Activated CD8-positive, alpha-beta memory T cell treated with anti-CD3 and anti-CD28 coated beads, Interleukin-2, amount 50 U/mL, for 4 hours (primary cell): ENCODE results near the gene ATP1A1.

Experiments used
- DNase-seq: peaks from one replicate; pipeline ENCODE4 v3.0.0-alpha.2; 2020

ATP1A1 gene

DNA sequence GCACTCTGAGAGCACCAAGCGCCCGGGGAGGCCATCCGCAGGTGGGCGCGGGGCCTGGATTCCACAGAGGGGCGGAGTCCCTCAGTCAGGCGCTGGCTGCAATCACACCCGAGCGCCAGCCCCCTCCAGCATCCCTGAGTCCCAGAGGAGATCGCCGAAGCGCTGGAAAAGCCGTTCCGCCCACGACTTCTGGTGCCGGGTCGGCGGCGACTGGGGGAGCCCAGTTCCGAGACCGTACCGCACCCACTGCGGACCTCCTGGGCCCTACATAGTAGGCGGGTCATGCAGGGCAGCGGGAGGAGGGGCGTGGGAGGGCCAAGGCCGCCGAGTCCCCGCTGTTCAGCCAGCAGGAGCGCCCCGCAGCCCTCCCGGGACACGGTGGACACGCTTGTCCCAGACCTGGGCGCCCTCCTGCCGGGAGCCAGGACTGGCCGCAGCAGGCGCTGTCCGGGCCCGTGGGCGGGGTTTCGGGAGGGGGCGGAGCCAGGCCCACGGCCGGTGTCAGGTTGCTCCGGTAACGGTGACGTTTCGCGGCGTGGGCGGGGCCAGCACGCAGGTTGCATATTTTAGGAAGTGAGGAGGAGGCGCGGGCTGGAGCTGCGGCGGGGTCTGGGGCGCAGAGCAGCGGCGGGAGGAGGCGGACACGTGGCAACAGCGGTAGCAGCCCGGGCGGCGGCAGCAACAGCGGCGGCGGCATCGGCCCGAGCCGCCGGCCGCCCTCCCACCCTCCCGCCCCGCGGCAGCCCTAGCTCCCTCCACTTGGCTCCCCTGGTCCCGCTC, at the start of gene ATP1A1:
TSS of gene ATP1A1 (plus strand) at position 594 of the 780 bp plus-strand sequence. CDS start 268 bp downstream, outside the sequence.
- peak; percentile 99 for DNase-seq

- DNase-seq, result no peak
Observed at GRCh38 chr1:116323491-116323890, 49.6 kb upstream of the ATP1A1 start.

DNA sequence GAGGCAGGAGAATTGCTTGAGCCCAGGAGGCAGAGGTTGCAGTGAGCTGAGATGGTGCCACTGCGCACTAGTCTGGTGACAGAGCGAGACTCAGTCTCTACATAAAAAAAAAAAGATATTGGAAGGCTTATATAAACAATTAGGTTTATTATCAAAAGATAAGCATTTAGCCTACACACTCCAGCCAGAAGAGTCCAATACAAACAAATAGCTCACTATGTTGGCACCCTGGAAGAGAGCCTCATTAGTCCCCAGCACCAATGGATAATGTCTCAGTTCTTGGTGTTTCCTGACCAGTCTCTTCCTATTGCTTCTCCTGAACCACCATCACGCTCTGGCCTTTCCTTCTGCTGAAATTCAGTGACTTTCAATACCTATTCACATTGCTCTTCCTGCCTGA, 48.6 kb upstream of the ATP1A1 start:
- DNase-seq, result no peak

GRCh38 chr1:116325104-116325503, 47.9 kb upstream of the ATP1A1 start:
- no peak for DNase-seq

DNA sequence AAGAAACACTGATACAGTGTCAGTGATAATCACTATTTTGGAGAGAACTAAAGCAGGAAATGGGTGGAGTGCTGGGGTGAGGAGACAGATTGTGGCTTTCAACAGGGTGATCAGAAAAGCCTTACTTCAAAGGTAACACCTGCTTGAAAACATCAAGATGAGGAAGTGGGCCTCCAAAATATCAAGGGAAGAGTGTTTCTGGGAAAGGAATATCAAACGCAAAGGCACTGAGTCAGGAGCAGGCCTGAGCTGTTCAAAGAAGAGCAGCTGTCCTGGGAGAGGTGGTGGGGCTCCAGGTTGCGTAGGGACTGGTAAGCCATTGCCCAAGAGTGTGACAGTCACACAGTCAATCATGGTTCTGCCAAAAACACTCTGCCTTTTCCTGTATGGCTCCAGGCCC, 47.1 kb upstream of the ATP1A1 start:
- DNase-seq, result peak; percentile 20

- no peak for DNase-seq
Observed at GRCh38 chr1:116326486-116326885, 46.6 kb upstream of the ATP1A1 start.

GRCh38 chr1:116328671-116329070, 44.4 kb upstream of the ATP1A1 start:
- DNase-seq, result no peak

GRCh38 chr1:116329524-116330341, 43.3 kb upstream of the ATP1A1 start:
- DNase-seq, result no peak

GRCh38 chr1:116330342-116330652, 42.7 kb upstream of the ATP1A1 start:
- no peak for DNase-seq

DNA sequence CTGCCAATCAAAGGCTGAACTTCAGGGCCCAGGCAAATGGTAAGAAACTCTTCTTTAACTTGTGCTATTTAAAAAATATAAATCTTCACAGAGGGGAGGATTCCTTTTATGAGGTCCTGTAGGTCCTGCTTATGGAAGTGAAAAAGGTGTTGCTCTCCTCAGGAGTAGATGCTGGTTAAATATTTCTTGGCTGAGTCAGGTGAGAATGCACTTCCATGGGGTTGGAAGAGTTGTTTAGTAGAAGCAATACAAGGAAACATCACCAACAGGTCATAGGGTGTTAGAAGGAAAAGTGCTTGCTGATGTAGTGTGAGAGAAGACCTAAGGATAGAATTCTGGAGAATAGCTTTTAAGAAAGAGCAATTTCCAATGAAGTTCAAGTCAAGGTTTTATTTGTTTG, 42.2 kb upstream of the ATP1A1 start:
- DNase-seq, result no peak

GRCh38 chr1:116331523-116331922, 41.5 kb upstream of the ATP1A1 start:
- DNase-seq, result no peak

- DNase-seq, result no peak
Observed at GRCh38 chr1:116332451-116332850, 40.6 kb upstream of the ATP1A1 start.

DNA sequence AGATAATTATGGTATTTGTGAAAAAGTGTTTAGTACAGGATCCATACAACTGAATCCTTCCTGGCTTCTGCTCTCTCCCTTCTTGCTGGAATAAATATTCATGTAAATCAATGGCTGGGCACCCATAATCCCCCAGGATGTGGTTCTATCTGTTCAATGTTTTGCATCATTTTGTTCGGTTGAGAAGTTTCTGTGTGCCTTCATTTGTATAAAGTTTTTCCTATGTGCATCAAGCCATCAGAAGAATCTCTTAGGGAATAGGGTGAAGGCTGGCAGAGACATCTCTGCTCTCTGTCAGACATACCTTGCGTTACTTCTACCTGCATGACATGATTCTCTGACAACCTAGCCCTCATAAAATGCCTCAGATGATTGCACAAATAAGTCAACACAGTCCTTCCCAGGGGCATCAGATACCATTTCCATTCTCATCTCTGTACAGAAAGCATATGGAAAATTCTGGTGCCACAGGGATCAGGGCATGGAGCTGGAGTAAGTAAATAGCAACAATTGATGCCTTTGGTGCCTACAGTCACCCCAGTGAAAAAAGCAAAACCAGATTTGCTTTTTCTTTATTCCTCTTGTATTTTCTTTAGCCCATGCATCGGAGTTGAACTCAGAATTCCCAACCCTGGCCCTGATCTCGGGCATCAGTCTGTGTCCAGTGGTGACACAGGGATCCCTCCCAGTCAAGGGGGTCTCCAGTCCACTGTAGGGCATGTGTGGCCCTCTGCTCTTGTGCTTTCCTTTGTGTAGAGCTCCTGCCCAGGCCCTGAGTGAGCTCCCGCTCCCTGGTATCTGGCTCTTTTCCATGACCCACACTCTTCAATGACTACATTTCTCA, 39.7 kb upstream of the ATP1A1 start:
- no peak for DNase-seq

DNA sequence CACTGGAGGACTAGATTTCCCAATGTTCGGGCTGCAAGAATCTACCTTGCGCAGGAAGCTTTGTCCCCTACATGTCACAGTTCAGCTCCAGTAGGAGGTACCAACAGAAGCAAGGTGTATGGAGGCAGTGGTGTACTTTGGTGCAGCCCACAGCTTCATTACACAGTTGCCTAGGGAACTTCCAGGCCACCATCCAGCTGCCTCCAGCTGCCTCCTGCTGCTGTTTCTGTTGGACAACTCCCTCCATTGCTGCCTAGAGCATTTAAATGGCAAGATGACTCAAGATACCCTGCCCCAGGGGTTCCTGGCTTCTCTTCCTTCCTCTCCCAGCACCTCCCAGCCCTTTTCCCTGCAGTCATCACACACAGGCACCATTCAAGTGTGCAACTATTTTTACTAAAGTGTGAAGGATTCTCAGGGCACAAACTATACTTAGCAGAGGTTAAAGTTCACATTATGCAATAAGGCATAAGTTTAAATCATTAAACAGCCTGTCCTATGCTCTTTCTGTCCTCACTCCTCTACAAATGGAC, 39.0 kb upstream of the ATP1A1 start:
- DNase-seq, result no peak

DNA sequence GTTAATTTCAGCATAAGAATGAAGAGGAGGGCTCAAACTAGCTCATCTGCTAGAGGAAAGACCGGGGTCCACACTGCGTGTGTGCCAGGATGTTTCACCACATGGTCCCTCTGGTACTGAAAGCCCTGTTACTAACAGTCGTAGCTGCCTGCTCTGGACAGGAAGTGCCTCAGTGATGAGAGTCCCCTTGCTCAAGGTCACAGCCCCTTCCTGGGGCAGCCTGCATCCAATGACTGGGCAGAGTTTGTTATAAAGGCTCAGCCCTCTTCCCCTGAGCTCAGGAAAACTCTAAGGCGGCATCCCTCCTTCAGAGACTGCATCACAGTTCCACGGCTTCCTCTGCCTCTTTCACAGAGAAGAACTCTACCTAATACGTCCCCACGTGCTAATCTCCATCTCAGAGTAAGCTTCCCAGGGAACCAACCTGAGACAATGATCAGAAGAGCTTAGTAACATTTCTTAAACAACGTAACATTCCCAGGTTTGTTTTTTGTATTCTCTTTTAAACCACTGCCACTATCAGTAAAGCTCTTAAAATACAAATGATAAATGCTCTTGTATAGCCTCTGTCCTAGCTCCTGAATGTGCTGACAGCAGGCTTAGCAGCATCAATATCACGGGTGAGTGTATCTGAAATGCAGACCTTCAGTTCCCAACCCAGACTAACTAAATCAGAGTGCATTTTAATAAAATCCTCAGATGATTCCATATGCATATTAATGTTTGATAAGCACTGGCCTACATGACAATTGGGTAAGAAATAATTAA, 38.0 kb upstream of the ATP1A1 start:
- DNase-seq, result no peak

DNA sequence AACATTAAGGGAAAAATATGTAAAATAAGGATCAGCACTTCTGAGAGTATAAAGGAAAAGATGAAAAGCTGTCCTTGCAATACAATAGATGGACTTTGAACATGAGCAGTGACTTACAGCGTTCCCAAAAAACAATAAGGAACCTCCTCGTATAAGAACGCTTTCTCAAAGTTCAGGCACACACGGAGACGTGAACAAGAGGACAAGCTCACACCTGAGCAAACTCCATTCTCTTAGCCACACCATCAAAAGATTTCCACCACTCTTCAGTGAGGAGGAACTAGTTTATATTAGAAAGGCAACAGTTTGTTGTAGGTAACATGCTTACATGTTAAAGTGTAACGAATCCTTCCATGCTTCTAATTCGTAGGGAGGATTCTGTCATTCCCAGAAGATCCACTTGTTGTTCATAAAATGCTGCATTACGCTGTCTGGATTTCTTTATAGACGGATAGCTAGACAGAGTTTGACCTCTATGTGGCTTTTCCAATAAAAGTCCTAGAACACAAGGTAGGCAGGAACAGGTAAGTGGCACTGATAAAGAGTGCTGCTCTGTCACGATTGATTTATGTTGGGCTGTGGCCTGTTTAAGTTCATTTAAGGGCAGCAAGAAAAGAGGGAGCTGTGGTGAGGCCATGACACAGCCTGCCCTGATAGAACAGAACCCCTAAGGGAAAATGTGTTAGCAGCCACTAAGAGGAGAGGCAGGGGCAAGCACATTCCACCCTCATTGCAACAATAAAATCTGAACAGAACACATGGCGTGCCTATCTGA, 37.0 kb upstream of the ATP1A1 start:
- DNase-seq, result no peak

DNA sequence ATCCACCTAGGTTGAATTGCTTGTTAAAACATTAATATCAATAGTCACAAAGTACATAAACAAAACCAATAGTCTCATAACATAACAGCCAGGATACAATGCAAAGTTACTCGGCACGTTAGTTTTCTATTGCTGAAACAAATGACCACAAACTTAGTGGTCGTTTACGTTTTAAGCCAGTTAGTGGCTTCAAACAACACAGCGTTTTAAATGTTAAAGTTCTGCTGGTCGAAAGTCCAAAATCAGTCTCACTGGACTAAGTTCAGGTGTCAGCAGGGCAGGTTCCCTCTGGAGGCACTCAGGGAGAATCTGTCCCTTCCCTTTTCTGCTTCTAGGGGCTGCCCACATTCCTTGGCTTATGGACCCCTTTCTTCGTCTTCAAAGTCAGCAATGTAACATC, 35.6 kb upstream of the ATP1A1 start:
- no peak for DNase-seq

DNA sequence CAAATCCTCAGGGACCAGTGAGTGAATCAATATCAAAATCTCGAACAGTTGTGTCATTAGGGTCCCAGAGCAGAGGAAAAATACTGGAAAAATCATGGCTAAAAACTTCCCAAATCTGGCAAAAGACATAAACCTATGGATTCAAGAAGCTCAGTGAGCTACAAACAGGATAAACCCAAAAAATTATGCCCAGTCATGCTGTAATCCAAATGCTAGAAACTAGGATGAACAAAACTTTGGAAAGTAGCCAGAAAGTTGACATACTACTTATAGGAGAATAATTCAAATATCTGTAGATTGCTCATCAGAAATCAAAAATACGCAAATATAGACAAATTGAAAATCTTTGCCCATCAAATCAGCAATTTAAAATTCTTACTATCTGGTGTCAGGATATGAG, 34.6 kb upstream of the ATP1A1 start:
- DNase-seq, result no peak

DNA sequence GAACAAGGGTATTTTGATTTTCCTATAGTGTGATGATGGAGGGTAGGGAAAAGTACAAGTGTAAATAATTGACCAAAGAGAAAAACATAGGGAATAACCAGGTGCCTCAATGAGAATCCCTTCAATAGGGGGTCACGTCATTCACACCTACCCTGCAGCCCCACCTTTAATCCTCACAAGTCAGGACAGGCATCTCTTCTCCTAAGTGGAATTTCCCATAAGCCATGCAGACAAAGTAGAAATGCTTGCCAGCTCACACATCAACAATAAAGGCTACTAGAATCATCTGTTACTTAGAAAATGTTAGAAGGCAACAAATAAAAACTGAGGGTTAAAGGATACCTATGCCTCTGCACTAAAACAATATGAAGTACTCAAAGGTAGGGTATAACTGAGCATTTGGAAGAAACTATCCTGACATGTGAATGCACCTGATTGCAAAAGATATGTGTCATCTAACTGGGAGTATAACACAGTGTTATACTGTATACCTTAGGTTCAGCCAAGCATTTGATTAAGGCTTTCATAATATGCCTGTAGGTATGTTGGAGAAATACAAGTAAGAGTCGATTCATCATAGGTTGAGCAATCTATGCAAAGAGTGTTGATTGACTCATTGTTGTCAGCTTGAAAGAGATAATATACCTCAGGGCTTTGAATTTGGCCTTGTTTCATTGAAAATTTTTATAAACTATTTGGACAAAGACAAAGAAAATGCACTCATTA, 32.4 kb upstream of the ATP1A1 start:
- DNase-seq, result no peak

- no peak for DNase-seq
Observed at GRCh38 chr1:116343019-116343418, 30.0 kb upstream of the ATP1A1 start.

DNA sequence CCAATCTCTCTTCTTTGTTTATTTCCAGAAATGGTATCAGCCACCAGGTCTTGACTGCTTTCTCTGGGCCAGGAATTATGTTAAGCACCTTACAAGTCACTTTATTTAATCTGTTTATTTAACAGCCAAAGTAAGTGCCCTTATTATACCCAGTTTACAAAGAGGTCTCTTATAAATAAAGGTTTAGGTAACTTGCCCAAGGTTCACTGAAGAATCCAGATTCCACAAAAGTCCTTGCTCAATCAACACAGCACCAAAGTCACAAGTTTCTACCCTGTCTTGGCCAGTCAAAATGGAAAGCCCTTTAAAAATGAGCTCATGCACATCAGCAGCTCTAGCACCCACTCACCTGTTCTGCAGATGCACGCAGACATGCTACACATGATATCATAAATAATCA, 28.0 kb upstream of the ATP1A1 start:
- DNase-seq, result no peak
